Upper lobe of left lung (tissue), 4 donors: ENCODE data around the gene DNASE1L2.

Source experiments
- EP300 ChIP-seq, 4 donors: sonication (generic); formaldehyde crosslinking; IDR thresholded peaks; one replicate each; pipeline ENCODE4 v1.5.1; 2017; ENCODE audit warnings: antibody characterized with exemption in 4 of 4, control low read depth in 2 of 4
- POLR2AphosphoS5 ChIP-seq, 2 donors: sonication (generic); formaldehyde crosslinking; IDR thresholded peaks; one replicate each; pipeline ENCODE4 v1.5.1; 2017; ENCODE audit warnings: antibody characterized with exemption in 2 of 2
- TF ChIP-seq, protein P1 (sequence below), 6 experiments: fragments of 450-650 bp in 4 of 6; fragments of 200-600 bp in 2 of 6; sonication (generic) in 2 of 6; IDR thresholded peaks; one replicate each; pipeline ENCODE4 v1.5.1; 2016 to 2019; ENCODE audit warnings: antibody characterized with exemption in 6 of 6

DNA sequence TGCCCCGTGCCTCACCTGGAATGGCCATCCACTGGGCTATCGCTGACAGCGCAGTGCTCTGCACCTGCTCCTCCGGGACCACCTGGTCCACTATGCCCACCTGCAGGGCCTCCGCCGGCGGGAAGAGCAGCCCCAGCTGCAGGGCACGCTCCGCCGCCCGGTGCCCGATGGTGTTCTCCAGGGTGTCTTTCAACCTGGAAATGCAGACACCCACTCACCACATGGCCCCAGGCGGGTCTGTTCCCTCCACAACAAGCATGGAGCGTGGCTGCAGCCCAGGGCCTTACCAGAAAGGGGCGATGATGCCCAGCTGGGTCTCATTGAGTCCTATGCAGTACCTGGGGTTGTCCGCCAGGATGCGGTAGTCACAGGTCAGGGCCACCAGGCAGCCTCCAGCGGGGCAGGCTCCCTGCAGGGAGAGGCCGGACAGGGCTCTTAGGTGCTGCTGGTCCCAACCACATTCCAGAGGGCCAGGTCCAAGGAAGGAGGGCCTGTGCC lies 6.8 kb downstream of the DNASE1L2 start:
- TF ChIP-seq, protein P1, sequence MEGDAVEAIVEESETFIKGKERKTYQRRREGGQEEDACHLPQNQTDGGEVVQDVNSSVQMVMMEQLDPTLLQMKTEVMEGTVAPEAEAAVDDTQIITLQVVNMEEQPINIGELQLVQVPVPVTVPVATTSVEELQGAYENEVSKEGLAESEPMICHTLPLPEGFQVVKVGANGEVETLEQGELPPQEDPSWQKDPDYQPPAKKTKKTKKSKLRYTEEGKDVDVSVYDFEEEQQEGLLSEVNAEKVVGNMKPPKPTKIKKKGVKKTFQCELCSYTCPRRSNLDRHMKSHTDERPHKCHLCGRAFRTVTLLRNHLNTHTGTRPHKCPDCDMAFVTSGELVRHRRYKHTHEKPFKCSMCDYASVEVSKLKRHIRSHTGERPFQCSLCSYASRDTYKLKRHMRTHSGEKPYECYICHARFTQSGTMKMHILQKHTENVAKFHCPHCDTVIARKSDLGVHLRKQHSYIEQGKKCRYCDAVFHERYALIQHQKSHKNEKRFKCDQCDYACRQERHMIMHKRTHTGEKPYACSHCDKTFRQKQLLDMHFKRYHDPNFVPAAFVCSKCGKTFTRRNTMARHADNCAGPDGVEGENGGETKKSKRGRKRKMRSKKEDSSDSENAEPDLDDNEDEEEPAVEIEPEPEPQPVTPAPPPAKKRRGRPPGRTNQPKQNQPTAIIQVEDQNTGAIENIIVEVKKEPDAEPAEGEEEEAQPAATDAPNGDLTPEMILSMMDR (IDR thresholded peaks at IDR 0.05), result no peak
- TF ChIP-seq EP300 (IDR thresholded peaks at IDR 0.05) (no peak), POLR2AphosphoS5 (IDR thresholded peaks at IDR 0.05) (no peak)
